NCI-H2227 (cell line): ENCODE measurements around the gene ZNF469.

Experiments used
- DNase-seq: peaks from one replicate; lab custom pipeline; 2025; ENCODE audit not compliant: unreplicated experiment; lab: John Stamatoyannopoulos, UW

The ZNF469 gene

GRCh38 chr16:88346680-88347505, 35.9 kb upstream of the ZNF469 start:
- no peak for DNase-seq

DNA sequence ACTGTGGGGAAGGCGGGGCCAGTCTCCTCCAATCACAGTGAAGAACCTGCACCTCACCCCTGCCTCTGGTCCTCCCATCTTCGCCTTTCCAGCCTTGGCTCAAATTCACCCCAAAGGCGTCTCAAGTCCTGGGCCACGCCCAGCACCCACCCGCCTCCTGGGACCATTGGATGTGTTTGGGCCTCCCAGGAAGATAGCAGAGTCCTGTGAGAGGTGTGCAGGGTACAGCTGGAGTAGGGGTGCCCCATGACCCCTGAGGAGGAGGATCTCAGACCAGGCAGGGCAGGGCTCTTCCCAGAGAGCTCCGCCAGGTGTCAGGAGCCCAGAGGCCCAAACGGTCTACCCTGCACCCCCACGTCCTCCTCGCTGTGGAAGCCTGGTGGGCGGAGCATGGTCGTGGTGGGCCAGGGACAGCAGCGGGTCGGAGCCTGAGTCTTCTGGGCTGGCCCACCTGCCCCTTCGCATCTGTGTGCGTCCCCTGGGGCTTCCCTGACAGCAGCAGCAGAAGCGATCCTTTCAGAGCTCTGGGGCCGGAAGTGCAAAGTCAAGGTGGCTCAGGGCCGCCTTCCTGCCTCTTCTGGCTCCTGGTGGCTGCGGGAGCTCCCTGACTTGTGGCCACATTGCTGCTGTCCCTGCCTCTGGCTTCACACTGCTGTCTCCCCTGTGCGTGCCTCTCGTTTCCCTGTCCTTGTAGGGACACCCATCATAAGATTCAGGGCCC, 34.9 kb upstream of the ZNF469 start:
- no peak for DNase-seq

DNA sequence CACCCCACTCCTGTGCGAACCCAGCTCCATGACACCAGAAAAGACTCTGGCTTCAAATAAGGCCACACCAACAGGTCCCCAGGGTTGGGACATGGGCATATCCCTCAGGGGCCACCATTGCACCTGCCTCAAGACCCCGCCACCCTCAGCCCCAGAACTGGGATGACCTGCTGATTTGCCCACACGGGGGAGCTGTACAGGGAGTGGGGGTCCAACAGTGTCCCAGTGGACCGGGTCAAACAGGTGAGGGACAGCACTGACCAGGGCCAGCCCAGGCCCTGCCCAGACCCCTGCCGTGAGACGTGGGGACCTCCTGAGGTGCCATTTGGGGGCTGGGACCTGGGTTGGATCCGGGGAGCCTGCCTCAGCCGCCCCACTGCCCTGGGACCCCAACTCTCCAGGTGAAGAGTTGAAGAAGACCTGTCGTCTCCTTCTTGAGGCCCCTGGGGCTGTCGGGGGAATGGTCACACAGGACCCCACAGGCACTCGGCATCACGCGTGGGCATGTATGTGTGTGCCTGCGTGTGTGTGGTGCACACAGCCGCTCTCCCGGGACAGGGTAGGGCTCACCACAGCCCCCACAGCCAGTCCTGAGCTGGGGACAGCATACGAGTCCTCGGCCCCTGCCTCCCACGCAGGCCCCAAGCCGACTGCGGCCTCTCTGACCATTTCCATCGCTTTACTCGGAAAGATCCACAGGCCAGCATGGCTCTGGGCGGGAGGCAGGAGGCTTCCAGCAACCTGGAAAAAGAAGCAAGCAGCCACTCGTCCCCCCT, 34.2 kb upstream of the ZNF469 start:
- DNase-seq: no peak

- DNase-seq: no peak
These were observed 33.4 kb upstream of the ZNF469 start for GRCh38 chr16:88349153-88349902.

GRCh38 chr16:88349903-88350900, 32.6 kb upstream of the ZNF469 start:
- no peak for DNase-seq

DNA sequence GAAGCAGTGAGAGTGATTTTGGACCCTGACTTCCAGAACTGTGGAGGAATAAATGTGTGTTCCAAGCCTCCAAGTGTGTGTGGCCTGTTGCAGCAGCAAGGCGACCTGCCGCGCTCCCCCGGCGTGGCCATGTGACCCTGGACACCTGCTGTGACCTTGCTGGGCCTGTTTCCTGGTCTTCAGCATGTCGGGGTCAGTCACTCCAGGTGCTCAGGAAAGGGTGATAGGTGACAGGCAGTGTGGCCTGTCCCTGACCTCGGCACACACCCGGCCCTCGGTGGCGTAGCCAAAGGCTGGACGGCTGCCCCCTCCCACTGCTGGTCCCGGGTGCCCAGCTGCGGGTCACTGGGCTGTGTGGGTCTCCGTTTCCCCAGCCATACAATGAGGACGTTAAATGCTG, 31.8 kb upstream of the ZNF469 start:
- no peak for DNase-seq

GRCh38 chr16:88351491-88352101, 31.2 kb upstream of the ZNF469 start:
- no peak for DNase-seq

GRCh38 chr16:88352261-88353200, 30.2 kb upstream of the ZNF469 start:
- DNase-seq: no peak

DNA sequence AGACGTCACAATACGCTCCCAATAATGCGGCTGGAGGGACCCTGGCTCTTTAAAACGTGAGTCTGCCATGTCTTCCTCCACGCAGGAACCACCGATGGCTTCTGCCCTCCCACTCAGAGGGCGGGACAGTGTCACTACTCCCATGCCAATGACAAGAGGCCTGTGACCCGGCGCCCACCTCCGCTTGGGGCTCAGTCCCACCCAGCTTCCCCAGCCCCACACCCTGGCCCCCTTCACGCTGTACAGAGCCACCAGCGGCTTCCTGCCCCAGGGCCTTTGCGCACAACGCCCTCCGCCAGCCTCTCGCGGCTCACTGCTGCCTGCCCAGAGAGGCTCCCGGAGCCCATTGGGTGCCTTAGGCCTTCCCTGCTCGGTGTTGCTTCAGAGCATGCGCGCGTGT, 29.5 kb upstream of the ZNF469 start:
- DNase-seq: no peak

- DNase-seq: no peak
These were observed 29.1 kb upstream of the ZNF469 start for GRCh38 chr16:88353691-88354090.

GRCh38 chr16:88354229-88355092, 28.3 kb upstream of the ZNF469 start:
- DNase-seq: no peak

GRCh38 chr16:88355093-88355388, 27.7 kb upstream of the ZNF469 start:
- DNase-seq: no peak

DNA sequence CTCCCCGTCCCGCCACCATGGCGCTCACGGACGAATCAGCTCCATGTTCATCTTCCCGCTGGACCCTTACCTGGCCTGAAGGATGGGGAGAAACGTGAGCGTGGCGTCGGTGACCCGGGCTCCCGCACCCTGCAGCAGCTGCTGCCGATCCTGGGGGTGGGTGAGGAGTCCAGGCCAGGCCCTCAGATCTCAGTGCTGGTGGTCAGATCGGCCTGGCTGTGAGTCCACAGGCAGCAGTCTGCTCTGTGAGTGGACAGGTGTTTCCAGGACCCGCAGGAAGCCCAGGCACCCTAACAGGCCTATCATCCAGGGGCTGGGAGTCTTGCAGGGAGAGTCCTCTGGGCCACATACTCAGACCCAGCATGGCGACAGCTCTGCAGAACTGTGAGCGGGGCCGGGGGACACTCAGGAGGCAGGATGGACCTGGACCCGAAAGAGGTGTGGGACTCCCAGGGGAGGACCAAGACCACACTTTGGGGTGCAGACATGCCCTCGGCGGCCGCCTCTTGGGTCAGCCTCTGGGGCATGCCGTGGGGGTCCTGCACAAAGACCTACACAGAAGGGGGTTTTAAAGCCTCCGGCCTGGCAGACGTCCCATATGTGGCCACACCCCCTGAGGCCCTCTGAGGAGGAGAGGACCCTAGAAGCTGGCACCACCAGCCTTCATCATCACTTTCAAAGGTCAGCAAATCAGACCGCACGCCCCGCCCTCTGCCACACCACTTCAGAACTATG, 27.2 kb upstream of the ZNF469 start:
- no peak for DNase-seq

- DNase-seq: no peak
These were observed 26.5 kb upstream of the ZNF469 start for GRCh38 chr16:88356124-88356726.

- no peak for DNase-seq
These were observed 26.0 kb upstream of the ZNF469 start for GRCh38 chr16:88356727-88357199.

DNA sequence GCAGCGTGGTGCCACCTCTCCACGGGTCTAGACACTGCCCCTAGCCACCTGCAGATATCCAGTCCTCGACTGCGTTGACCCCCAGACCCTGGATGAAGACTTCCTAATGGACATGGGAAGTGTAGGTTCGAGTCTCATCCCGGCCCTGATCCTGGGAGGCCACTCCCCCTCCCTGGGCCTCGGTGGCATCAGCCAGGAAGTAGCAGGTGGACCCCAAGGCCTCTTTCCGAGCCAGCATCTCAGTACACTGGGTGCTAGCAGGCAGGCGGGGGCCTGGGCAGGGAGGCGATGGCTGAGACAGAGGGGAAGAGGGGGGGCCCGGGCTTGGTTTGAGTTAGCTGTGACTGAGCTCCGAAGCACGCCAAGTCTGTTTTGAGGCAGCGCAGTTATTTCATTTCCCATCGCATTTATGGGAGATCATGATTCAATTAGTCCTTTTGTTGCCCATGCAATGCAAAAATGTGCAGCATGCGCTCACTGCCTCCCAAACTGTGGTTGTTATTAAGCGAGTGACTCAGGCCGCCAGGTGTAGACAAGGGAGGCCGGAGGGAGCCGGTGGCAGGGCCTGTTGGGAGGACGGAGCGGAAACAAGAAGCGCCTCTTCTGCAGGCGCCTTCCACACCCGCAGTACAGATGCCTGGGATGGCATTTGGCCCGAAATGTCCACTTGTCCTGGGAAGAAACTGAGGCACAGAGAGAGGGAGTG, 25.3 kb upstream of the ZNF469 start:
- no peak for DNase-seq
